ENCODE data around the gene RPLP1. TPM values are rescaled to one million over a fixed set of nuclear protein-coding genes. Genes with fewer than 3 reads are reported as not detected.
A peak's percentile ranks its signal among the peaks of the same experiment; 100 is the strongest.

Gene RPLP1
- total RNA-seq: 1,000 to 10,000 TPM in 1 of 3 donors, 100 to 1,000 TPM in 2; 895 to 1,167 (median 974) TPM
- 400 TPM for total RNA-seq (2013)

- H3K36me3 Mint-ChIP-seq: peaks cover 9% of the 10 kb centered on the region
- H3K4me3 ChIP-seq (ENCODE audit: low read length): peak within 1 kb of the TSS; percentile 83
- no peaks in the 10 kb centered on the region for H3K27me3 Mint-ChIP-seq (ENCODE audit: low read depth in 2 of 2)
- peaks cover 23% of the 10 kb centered on the region for H3K4me1 ChIP-seq (ENCODE audit: control insufficient read depth, insufficient read depth, low read length)
- TF ChIP-seq CTCF (IDR thresholded peaks at IDR 0.05): no peak
- ATAC-seq: peak; percentile 84 to 94 (median 90)
- peak within 1 kb of the TSS; percentile 98 to 100 for H3K27ac Mint-ChIP-seq
- intact Hi-C loops (cut with micrococcal nuclease): loop anchor here (1.0 to 5.0 kb wide), 5 partner anchors 9 to 656 kb away; partner anchors contain the start of gene KIF23
- WGBS (ENCODE audit: insufficient coverage): under 1% methylated on average over 77 of the region's 77 CpGs
- peak within 1 kb of the TSS; percentile 98 for H3K4me3 Mint-ChIP-seq
- H3K9me3 ChIP-seq (ENCODE audit: control insufficient read depth, insufficient read depth, low read length): no peaks in the 10 kb centered on the region
- peaks cover 41 to 45% of the 10 kb centered on the region in 2 donors for H3K4me1 Mint-ChIP-seq
- H3K27me3 ChIP-seq (ENCODE audit: control insufficient read depth, insufficient read depth, low read length): no peaks in the 10 kb centered on the region
- DNase-seq: peak; percentile 96 to 99
- peaks cover 32% of the 10 kb centered on the region for H3K36me3 ChIP-seq (ENCODE audit: control insufficient read depth, insufficient read depth, low read length)
- peak within 1 kb of the TSS; percentile 83 for H3K27ac ChIP-seq (ENCODE audit: low read length)
- no peaks in the 10 kb centered on the region for H3K9me3 Mint-ChIP-seq
Measured at GRCh38 chr15:69452692-69453521, at the start of gene RPLP1. Gene RPLP1 (plus strand): TSS chr15:69452818. CDS start chr15:69452949, 131 bp downstream.

- no peak for TF ChIP-seq CTCF (IDR thresholded peaks at IDR 0.05)
- H3K9me3 Mint-ChIP-seq: no peaks in the 10 kb centered on the region
Measured at GRCh38 chr15:69403594-69403993, 49.0 kb upstream of the RPLP1 start.

GRCh38 chr15:69405110-69405509 is 47.5 kb upstream of the RPLP1 start:
- H3K4me3 ChIP-seq (ENCODE audit: low read length): no peak overlapping the region
- intact Hi-C loops (cut with micrococcal nuclease): no loop called here
- H3K27ac Mint-ChIP-seq: no peak overlapping the region
- WGBS (ENCODE audit: insufficient coverage): 94% methylated on average over 1 of the region's 3 CpGs
- H3K27me3 ChIP-seq (ENCODE audit: control insufficient read depth, insufficient read depth, low read length): no peaks in the 10 kb centered on the region
- no peaks in the 10 kb centered on the region for H3K4me1 Mint-ChIP-seq
- no peaks in the 10 kb centered on the region for H3K4me1 ChIP-seq (ENCODE audit: control insufficient read depth, insufficient read depth, low read length)
- no peaks in the 10 kb centered on the region for H3K36me3 Mint-ChIP-seq
- H3K9me3 ChIP-seq (ENCODE audit: control insufficient read depth, insufficient read depth, low read length): no peaks in the 10 kb centered on the region
- no peak overlapping the region for H3K4me3 Mint-ChIP-seq
- no peaks in the 10 kb centered on the region for H3K36me3 ChIP-seq (ENCODE audit: control insufficient read depth, insufficient read depth, low read length)
- TF ChIP-seq CTCF (IDR thresholded peaks at IDR 0.05): no peak
- no peak for DNase-seq
- no peaks in the 10 kb centered on the region for H3K9me3 Mint-ChIP-seq
- ATAC-seq: no peak
- no peak overlapping the region for H3K27ac ChIP-seq (ENCODE audit: low read length)
- H3K27me3 Mint-ChIP-seq (ENCODE audit: low read depth in 2 of 2): peaks cover 0 to 7% of the 10 kb centered on the region in 2 donors

More at GRCh38 chr15:69403594-69403993, 49.0 kb upstream of the RPLP1 start:
- no peak overlapping the region for H3K4me3 ChIP-seq (ENCODE audit: low read length)
- Mint-ChIP-seq H3K27me3 (ENCODE audit: low read depth in 2 of 2) (peaks cover 0 to 3% of the 10 kb centered on the region in 2 donors), H3K36me3 (no peaks in the 10 kb centered on the region), H3K4me1 (no peaks in the 10 kb centered on the region), H3K27ac (no peak overlapping the region), H3K4me3 (no peak overlapping the region)
- ATAC-seq: no peak
- no peak for DNase-seq
- H3K4me1 ChIP-seq (ENCODE audit: control insufficient read depth, insufficient read depth, low read length): no peaks in the 10 kb centered on the region
- no peaks in the 10 kb centered on the region for H3K9me3 ChIP-seq (ENCODE audit: control insufficient read depth, insufficient read depth, low read length)
- intact Hi-C loops (cut with micrococcal nuclease): no loop called here
- no peak overlapping the region for H3K27ac ChIP-seq (ENCODE audit: low read length)
- WGBS (ENCODE audit: insufficient coverage): 86% methylated on average over 3 of the region's 4 CpGs
- H3K27me3 ChIP-seq (ENCODE audit: control insufficient read depth, insufficient read depth, low read length): no peaks in the 10 kb centered on the region
- H3K36me3 ChIP-seq (ENCODE audit: control insufficient read depth, insufficient read depth, low read length): no peaks in the 10 kb centered on the region

Measured in natural killer cell (primary cell).